Thyroid gland (tissue), 4 donors: ENCODE measurements around the gene AIG1.

Source experiments
- POLR2A ChIP-seq, 2 donors: fragments of 450-650 bp; IDR thresholded peaks; one replicate each; pipeline ENCODE4 v1.6.1; 2017; ENCODE audit warnings: antibody characterized with exemption in 2 of 2, mild to moderate bottlenecking in 2 of 2, moderate library complexity in 1 of 2
- TF ChIP-seq, protein P1 (sequence below), 6 experiments: fragments of 200-600 bp in 3 of 6; fragments of 450-650 bp in 3 of 6; sonication (generic) in 3 of 6; IDR thresholded peaks; one replicate each; pipeline ENCODE4 v1.5.1; 2016 to 2019; ENCODE audit warnings: antibody characterized with exemption in 6 of 6, mild to moderate bottlenecking in 2 of 6, inconsistent platforms in 1 of 6, moderate library complexity in 1 of 6

DNA sequence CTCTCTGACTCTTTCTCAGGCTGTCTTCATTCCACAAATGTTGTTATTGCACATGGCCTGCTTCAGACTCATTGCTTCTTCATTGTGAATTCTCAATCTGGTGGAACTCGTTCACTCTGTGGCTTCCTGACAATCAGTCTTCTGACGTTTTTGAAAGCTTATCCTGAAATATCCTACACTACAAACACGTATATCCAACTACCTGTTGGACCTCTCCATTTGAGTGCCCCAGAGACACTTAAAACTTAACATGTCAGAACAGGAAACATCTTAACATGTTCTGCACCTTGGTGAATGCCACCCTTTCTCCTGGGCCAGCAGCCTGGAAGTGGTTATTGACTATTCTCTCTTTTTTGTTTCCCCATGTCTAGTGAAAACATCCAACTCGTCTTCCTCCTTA lies 50.8 kb downstream of the AIG1 start:
- TF ChIP-seq POLR2A (IDR thresholded peaks at IDR 0.05) = no peak
- TF ChIP-seq, protein P1, sequence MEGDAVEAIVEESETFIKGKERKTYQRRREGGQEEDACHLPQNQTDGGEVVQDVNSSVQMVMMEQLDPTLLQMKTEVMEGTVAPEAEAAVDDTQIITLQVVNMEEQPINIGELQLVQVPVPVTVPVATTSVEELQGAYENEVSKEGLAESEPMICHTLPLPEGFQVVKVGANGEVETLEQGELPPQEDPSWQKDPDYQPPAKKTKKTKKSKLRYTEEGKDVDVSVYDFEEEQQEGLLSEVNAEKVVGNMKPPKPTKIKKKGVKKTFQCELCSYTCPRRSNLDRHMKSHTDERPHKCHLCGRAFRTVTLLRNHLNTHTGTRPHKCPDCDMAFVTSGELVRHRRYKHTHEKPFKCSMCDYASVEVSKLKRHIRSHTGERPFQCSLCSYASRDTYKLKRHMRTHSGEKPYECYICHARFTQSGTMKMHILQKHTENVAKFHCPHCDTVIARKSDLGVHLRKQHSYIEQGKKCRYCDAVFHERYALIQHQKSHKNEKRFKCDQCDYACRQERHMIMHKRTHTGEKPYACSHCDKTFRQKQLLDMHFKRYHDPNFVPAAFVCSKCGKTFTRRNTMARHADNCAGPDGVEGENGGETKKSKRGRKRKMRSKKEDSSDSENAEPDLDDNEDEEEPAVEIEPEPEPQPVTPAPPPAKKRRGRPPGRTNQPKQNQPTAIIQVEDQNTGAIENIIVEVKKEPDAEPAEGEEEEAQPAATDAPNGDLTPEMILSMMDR (IDR thresholded peaks at IDR 0.05) = no peak
